GM11168 (cell line): ENCODE data around the gene CUL1.

ENCODE experiments used
- in situ Hi-C: fragments of 300-500 bp; cut with MboI; formaldehyde crosslinking; loops from one replicate; pipeline ENCODE4 v1.12.0; 2022; ENCODE audit warnings: low sequenced_read_pairs; ENCODE audit not compliant: unreplicated experiment

Gene CUL1

DNA sequence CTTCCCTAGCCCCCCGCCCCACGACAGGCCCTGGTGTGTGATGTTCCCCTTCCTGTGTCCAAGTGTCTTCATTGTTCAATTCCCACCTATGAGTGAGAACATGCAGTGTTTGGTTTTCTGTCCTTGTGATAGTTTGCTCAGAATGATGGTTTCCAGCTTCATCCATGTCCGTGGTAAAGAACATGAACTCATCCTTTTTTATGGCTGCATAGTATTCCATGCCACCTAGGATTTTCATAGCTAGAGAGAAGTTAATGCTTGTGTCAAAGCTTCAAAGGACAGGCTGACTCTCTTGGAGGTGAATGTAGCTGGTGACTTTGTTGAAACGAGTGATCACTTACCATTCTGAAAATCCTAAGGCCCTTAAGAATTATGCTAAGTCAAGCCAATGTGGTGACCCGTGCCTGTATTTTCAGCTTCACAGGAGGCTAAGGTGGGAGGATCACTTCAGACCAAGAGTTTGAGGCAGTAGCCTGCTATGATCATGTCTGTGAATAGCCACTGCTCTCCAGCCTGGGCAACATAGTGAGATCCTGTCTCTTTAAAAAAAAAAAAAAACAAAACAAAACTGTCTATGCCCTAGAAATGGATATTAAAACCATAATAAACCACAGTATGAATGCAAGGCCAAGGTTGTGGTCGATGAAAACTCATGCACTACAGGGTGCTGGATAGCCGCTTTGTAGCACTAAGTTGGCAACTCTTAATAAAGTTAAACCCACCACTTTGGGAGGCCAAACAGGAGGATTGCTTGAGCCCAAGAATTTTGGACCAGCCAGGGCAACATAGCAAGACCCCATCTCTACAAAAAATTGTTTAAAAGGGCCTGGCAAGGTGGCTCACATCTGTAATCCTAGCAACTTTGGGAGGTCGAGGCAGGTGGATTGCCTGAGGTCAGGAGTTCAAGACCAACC lies 52.0 kb downstream of the CUL1 start:
- in situ Hi-C loops = no loop called here

DNA sequence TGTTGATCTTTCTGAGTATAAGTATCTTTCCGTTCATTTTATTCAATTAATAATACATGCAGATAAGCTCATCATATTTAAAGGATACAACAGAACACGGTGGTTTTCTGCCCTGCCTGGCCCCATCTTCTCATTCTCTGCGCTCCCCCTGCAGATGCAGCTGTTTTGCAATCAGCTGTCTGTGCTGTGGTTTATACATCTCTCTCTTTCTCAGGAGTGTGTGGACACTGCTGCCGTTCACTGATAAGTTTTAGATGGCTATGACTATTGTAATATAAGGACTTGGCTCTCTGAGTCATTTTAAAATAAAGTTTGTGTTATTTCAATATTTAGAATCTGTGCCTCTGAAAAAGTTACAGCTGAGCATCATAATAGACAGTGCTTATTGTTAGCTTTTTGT lies 54.5 kb downstream of the CUL1 start:
- in situ Hi-C loops = no loop called here

DNA sequence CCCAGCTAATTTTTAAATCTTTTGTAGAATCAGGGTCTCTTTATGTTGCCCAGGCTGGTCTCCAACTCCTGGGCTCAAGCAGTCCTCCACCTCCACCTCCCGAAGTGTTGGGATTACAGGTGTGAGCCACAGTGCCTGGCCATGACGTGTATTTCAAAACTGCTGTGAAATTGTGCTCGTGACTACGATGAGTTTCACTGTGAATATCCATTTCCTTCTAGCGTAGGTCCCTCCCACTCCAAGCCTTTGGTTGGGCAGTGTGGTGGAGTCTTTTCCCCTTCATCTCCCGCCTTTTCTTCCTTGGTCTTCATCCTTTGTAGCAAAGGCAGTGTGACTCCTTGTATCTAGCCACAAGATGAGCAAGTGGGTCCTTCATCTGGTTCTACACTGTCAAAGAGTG lies 56.2 kb downstream of the CUL1 start:
- in situ Hi-C loops = no loop called here

GRCh38 chr7:148761499-148762278 lies 63.0 kb downstream of the CUL1 start:
- in situ Hi-C loops = no loop called here

GRCh38 chr7:148763622-148764021 lies 64.9 kb downstream of the CUL1 start:
- in situ Hi-C loops = no loop called here

- in situ Hi-C loops = no loop called here
These were observed 71.3 kb downstream of the CUL1 start for GRCh38 chr7:148770004-148770403.

DNA sequence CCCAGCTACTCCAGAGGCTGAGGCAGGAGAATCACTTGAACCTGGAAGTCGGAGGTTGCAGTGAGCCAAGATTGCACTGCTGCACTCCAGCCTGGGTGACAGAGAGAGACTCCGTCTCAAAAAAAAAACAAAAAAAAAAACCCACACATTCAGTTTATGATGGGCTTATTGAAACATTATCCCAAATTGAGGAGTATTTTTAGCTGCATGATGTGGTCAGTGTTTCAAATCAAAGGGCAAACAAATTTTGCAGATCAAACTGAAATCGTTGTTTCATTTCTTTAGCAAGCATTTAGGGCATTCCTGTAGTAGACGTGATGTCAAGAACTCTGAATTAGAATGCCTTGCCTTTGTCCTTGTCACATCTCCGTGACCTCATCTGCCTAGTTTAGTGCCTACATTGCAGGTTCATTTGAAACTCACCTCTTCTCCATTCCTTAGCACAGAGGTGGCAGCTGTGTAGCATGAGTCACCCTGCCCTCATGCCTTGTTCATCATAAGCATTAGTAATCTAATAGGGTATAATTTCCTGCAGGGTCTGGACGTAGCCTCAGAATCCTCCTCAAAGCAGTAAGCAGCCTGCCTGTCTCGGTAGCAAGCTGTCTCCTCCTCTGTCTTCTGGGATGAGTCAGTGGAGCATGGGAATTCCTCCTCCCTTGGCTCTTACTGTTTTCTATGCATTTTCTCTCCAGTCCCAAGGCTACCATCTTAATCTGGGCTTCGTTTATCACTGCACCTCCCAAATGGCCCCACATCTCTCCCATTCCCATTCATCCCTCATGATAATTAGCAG lies 73.8 kb downstream of the CUL1 start:
- in situ Hi-C loops = no loop called here

GRCh38 chr7:148773334-148773733 lies 74.6 kb downstream of the CUL1 start:
- in situ Hi-C loops = no loop called here

- in situ Hi-C loops = no loop called here
These were observed 75.8 kb downstream of the CUL1 start for GRCh38 chr7:148774471-148774870.

- in situ Hi-C loops = no loop called here
These were observed 84.2 kb downstream of the CUL1 start for GRCh38 chr7:148782757-148783456.

DNA sequence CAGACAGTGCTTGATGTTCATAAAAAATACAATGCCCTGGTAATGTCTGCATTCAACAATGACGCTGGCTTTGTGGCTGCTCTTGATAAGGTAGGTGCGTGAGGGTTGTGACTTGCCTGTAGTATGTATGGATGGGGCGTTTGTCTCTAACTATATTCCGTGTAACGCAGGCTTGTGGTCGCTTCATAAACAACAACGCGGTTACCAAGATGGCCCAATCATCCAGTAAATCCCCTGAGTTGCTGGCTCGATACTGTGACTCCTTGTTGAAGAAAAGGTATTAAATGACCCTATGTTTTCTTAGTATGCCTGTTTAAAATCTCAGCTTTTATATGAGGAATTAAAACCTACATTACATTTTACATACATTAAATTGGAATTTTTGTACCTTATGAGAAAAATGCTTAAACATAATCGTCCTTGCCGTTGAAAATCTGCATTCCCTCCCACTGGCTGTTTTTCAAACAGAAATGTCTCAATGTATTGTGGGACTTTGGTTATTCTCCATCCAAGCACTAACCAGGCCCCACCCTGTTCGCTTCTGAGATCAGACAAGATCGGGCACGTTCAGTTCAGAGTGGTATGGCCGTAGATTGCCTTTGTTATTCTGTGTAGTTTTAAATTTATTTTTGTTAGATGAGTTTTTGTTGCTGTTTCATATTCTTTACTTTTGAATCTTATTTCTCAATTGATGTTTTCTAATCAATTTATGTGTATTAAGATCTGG lies 85.3 kb downstream of the CUL1 start:
- in situ Hi-C loops = no loop called here

- in situ Hi-C loops = no loop called here
These were observed 89.0 kb downstream of the CUL1 start for GRCh38 chr7:148787571-148788295.

GRCh38 chr7:148789220-148789619 lies 90.5 kb downstream of the CUL1 start:
- in situ Hi-C loops = no loop called here

DNA sequence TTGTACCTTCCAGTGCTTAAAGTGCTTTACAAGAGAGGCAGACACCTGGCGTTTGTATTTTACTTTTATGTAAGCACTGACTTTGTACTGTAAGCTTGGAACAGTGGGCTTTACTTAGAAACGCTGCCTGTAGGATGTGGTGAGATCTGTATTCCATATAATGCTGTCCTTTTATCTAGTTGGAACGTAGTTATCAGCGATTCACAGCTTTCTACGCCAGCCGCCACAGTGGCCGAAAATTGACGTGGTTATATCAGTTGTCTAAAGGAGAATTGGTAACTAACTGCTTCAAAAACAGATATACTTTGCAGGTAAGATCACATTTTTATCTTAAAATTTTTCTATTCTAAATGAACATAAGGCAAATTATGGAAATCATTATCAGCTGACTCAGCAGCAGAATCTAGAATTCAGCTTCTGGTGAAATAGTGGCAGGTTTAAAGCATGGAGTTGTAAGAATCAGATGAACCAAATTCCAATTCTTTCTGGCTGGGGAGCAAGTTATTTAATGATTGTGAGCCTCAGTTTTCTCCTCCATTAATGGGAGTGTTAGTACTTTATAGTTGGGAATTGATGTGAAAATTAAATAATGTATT lies 91.5 kb downstream of the CUL1 start:
- in situ Hi-C loops = no loop called here

DNA sequence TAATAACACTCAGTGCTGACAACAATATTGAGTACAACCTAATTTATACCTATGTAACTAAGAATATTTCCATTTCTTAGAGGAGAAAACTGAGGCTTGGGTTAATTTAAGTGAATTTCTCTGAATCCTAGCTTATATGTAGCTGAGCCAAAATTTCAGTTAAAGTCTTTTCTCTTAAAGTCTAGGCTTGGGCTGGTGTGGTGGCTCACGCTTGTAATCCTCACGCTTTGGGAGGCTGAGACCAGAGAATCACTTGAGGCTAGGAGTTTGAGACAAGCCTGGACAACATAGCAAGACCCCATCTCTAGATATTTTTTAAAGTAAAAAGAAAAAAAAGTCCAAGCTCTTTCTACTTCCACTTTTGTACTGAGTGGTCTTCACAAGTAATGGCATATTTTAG lies 92.1 kb downstream of the CUL1 start:
- in situ Hi-C loops = no loop called here

DNA sequence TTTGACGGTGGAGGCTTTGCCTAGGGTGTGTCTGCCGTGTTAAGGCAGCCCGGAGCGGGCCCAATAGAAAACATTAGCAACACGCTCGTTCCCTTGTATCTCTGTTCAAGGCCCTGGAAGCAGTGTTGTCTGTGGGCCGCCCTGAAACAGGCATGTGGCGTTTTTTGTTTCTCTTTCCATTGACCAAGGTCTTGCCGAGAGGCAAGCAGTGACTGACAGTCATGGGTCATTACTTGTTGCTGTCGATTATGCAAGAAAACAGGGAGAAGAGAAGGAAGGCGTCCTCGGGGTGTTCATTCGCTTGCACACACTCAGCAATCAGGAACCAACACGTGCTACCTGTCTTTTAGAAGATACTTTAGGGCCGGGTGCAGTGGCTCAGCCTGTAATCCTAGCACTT lies 92.8 kb downstream of the CUL1 start:
- in situ Hi-C loops = no loop called here

- in situ Hi-C loops = no loop called here
These were observed 94.9 kb downstream of the CUL1 start for GRCh38 chr7:148793590-148793989.

DNA sequence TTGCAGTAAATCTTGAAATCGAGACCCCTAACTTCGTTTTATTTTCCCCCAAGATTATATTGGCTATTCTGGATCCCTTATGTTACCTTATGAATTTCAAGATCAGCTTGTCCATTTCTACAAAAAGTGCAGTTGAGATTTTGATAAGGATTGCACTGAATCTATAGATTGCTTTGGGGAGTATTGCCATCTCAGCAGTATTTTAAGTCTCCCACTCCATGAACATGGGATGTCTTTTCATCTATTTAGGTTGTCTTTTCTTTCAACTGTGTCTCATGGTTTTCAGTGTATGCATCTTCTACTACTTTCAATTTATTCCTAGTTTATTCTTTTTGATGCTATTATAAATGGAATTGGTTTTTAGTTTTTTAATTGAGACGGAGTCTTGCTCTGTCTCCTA lies 95.8 kb downstream of the CUL1 start:
- in situ Hi-C loops = no loop called here
